GM12891 (cell line): ENCODE results near the gene HSPB9.

Experiments used
- DNase-seq: peaks from one replicate; pipeline ENCODE4 v3.0.0; 2011; ENCODE audit warnings: low spot score; ENCODE audit not compliant: insufficient read length
- FAIRE-seq: peaks from 2 replicates; lab custom pipeline; 2011; peaks lifted over from hg19 to GRCh38; lab: Jason Lieb, UNC
- PAX5 ChIP-seq: IDR thresholded peaks from 2 replicates; pipeline ENCODE4 v1.6.1; 2011; ENCODE audit warnings: low read length, moderate library complexity, mild to moderate bottlenecking; ENCODE audit not compliant: insufficient read depth, severe bottlenecking
- POLR2A ChIP-seq: IDR thresholded peaks from 2 replicates; pipeline ENCODE4 v1.6.1; 2011; ENCODE audit warnings: low read depth, low read length, control low read depth
- POLR2AphosphoS5 ChIP-seq: IDR thresholded peaks from 2 replicates; pipeline ENCODE4 v1.6.1; 2011; ENCODE audit warnings: low read depth, low read length, control low read depth
- POU2F2 ChIP-seq: IDR thresholded peaks from 2 replicates; pipeline ENCODE4 v1.6.1; 2011; ENCODE audit warnings: low read depth, mild to moderate bottlenecking, control low read depth, low read length, moderate library complexity
- SPI1 ChIP-seq: IDR thresholded peaks from 2 replicates; pipeline ENCODE4 v1.6.1; 2011; ENCODE audit warnings: low read depth, low read length, control low read depth
- TAF1 ChIP-seq: IDR thresholded peaks from 2 replicates; pipeline ENCODE4 v1.6.1; 2011; ENCODE audit warnings: low read depth, low read length, control low read depth

Gene HSPB9

GRCh38 chr17:42087736-42088705, 34.6 kb upstream of the HSPB9 start:
- no peak for FAIRE-seq
- no peak for DNase-seq
- TF ChIP-seq POLR2AphosphoS5 (no peak), TAF1 (no peak), PAX5 (no peak), POLR2A (no peak), SPI1 (no peak), POU2F2 (no peak)

GRCh38 chr17:42088736-42089135, 33.9 kb upstream of the HSPB9 start:
- DNase-seq (no peak), FAIRE-seq (no peak)
- no peak for TF ChIP-seq POU2F2
- TF ChIP-seq POLR2A = no peak
- no peak for TF ChIP-seq TAF1
- TF ChIP-seq PAX5 = no peak
- no peak for TF ChIP-seq POLR2AphosphoS5
- no peak for TF ChIP-seq SPI1

- TF ChIP-seq POLR2A = no peak
- TF ChIP-seq POLR2AphosphoS5 = no peak
- TF ChIP-seq POU2F2 = no peak
- TF ChIP-seq SPI1 = no peak
- TF ChIP-seq PAX5 = no peak
- TF ChIP-seq TAF1 = no peak
- FAIRE-seq = no peak
- no peak for DNase-seq
These were observed 31.4 kb upstream of the HSPB9 start for GRCh38 chr17:42090964-42091790.

GRCh38 chr17:42092939-42093338, 29.7 kb upstream of the HSPB9 start:
- TF ChIP-seq SPI1 (no peak), TAF1 (no peak)
- DNase-seq (no peak), FAIRE-seq (no peak)

- DNase-seq (no peak), FAIRE-seq (no peak)
- TF ChIP-seq SPI1 (no peak), TAF1 (no peak), POLR2A (no peak), POLR2AphosphoS5 (no peak), POU2F2 (no peak), PAX5 (no peak)
These were observed 28.1 kb upstream of the HSPB9 start for GRCh38 chr17:42094375-42095069.

GRCh38 chr17:42096360-42097111, 26.1 kb upstream of the HSPB9 start:
- no peak for DNase-seq
- no peak for FAIRE-seq
- TF ChIP-seq POLR2AphosphoS5 (no peak), SPI1 (no peak), TAF1 (no peak), POU2F2 (no peak), POLR2A (no peak), PAX5 (no peak)

DNA sequence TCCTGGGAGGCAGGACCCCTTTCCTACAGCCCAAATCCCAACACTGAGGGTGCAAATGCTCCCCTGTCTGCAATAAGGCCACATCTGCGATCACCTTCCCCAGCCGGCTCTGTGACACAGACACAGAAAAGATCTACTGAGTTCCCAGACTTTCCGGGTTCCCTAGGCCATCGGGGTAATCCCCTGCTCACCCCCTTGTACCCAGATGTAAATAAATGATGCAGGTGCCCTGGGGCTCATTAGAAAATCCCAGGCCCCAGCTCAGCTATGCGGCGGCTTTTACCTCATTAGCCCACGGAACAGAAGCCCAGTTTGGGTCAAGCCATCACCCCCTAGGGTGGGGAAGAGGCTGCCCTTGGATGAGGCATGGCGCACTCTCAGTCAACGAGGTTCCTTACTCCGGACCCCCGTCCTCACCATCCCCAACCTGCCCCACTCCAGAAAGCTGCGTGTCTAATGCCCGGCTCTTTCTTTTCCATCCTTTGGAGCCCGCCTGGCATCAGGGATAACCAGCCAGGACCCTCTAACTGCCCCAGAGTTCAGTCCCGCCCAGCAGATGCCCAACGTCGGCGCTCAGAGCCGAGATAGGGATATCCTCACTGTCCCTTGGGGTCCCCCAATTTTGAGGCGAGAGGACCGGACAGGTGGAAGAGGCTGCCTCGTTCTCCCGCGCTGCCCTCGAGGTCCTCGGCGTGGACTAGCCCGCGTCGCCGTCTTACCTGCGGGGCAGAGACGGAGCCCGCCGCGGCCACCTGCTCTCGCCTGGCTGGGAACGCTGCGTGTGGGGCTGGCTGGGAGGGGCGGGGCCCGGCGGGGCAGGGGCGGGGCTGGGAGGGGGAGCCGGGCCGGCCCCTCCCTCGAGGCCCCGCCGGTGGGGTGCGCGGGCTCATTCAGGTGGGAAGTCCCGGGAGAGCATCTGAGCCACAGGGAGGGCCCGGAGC, 24.6 kb upstream of the HSPB9 start, which contains the start of gene ZNF385C:
TSS of gene ZNF385C (minus strand) at position 783 of the 941 bp plus-strand sequence. CDS start 35,417 bp downstream, outside the sequence.
- FAIRE-seq = peak; percentile 31
- TF ChIP-seq SPI1 = no peak
- no peak for TF ChIP-seq TAF1
- TF ChIP-seq POU2F2 = no peak
- TF ChIP-seq POLR2AphosphoS5 = no peak
- TF ChIP-seq PAX5 = no peak
- TF ChIP-seq POLR2A = no peak
- peak; percentile 61 for DNase-seq
